IPS-NIHi11 (cell line): ENCODE results near the gene SLC17A2.

Experiments used
- DNase-seq: peaks from one replicate; pipeline ENCODE4 v3.0.0; 2012; ENCODE audit warnings: mixed read lengths, low spot score

The SLC17A2 gene, protein sequence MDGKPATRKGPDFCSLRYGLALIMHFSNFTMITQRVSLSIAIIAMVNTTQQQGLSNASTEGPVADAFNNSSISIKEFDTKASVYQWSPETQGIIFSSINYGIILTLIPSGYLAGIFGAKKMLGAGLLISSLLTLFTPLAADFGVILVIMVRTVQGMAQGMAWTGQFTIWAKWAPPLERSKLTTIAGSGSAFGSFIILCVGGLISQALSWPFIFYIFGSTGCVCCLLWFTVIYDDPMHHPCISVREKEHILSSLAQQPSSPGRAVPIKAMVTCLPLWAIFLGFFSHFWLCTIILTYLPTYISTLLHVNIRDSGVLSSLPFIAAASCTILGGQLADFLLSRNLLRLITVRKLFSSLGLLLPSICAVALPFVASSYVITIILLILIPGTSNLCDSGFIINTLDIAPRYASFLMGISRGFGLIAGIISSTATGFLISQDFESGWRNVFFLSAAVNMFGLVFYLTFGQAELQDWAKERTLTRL

DNA sequence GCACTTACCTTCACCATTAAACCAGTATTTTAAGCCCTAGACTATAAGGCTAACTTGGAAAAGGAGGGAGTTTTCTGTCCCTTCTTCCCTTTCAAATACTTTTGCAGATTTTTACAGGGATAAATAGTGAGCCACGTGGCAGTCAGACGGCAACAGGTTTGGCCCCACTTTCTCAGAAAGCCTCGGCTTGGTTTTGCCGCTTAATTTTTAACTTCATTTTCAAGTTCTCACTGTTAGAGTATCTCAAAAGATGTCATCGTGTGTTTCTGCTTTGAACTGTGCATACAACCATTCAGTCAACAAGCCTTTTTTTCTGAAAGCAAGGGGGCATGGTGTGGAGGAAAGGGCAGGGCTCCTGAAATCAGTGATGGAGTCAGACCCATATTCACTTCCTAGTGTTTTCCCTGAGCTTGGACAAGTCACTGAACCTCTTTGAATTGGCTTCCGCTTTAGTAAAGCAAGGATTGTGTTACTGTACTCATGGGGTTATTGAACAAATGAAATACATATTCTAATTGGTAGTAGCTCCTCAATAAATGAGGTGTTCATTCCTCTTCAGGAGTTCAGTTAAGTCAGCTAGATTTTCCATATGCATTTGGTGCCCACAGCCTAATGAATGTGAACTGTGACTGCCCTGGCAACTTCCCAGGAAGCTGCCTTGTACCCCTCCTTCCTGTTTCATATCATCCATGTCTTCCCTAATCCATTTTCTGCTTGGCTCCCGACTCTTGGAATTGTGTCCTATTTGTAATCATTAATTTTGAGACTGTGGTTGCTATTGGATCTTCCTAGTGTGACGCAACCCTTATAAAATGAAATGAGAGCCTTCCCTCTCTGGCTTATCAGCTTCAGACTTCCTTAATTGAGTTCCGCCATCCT, at the start of gene SLC17A2:
Gene SLC17A2, minus strand, starts transcription at position 160 of the 879 bp plus-strand sequence. CDS start 4,895 bp downstream, outside the sequence.
- no peak for DNase-seq

DNA sequence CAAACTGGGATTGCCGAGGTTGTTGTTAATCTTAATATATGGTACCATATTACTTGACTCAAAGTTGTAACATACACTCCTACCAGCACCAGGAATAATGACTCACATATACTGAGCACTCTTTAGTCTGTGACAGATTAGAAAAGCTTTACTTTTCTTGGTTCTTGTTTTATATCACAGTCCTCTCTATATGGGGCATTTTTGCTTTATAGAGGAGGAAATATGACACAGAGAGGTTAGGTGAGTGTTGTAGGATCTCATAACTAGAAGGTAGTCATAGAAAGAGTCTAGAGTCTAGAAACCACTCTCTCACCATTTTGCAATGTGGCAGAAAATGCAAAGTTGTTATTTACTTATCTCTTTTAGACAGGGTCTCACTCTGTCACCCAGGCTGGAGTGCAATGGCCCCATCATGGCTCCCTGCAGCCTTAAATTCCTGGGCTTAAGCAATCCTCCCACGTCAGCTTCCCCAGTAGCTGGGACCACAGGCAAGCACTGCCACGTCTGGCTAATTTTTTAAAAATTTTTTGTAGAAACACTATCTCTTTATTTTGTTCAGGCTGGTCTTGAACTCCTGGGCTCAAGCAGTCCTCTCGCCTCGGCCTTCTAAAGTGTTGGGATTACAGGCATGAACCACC, 45.6 kb upstream of the SLC17A2 start:
- no peak for DNase-seq

DNA sequence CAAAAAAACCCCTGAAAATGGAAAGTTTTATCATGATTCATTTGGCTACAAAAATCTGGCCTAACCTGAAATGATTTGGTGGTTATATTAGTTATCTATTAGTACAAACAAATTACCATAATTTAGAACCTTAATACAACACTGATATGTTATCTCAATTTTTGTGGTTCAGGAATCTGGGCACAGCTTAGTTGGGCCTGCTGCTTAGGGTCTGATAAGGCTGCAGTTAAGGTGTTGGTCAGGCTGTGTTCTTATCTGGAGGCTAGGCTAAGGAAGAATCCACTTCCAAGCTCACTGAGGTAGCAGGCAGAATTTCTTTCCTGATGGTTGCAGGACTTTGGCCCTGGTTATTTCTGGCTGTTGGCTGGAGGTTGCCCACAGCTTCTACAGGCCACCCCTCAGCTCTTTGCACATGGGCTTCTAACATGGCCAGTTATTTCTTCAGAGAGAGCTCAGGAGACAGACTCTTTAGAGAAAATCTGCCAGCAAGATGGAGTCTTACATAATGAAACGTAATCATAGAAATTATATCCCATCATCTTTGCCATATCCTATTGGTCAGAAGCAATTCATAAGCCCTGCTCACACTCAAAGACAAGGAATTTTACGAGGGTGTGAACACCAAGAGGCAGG, 43.5 kb upstream of the SLC17A2 start:
- DNase-seq: no peak

DNA sequence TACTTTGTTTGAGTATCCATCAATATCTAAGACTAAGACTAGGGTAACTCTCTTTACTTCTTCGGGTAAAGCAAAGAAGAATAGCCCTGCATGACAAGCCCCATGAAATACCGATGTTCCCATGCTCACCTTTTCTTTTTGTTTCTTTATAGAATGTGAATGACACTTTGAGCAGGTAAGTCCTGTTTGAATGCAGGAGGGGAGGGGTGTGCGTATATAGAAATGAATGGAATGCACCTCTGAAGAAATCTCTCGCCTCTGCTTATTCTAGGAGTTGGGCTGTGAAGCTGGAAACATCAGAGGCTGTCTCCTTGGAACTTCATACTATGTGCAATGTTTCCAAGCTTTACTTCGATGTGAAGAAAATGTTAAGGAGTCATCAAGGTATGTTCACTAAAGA, 42.4 kb upstream of the SLC17A2 start:
- DNase-seq: no peak

DNA sequence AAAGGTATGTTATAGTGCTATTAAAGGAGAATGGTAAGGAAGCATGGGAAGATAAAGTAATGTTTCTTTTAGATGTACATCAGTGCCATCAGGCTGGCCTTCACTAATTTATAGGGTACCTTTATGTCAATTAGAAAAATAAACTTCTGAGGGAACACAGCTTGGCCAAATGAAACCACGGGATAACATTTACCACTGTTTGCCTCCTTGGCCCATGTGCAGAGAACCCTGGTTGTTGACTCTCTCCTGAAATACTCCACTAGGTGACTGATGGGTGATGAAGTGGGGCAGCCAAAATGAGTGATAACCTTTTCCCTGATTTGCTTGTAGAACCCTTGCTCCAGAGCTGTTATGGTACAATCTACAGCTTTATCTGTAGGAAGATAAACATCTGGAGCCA, 41.6 kb upstream of the SLC17A2 start:
- no peak for DNase-seq

DNA sequence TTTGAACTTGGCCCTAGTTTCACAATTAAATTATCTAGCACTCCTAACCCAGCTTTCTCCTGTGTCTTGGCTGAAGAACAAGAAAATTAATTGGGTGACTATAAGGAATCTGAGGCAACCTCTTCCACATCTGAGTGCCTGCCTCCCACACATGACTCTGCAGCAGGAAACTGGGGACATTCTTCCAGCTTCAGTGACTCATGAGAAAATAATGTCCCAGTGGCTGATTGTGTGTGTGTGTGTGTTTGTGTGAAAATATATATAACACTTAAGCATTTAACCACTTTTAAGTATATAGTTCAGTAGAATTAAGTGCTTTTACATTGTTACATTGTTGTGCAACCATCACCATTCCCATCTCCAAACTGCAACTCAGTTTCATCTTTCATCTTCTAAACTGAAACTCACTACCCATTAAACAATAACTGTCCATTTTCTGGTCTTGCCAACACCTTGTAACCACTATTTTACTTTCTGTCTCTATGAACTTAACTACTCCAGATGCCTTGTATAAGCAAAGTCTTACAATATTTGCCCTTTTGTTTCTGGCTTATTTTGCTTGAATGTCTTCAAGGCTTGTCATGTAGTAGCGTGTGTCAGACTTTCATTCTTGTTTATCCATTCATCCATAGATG, 40.8 kb upstream of the SLC17A2 start:
- DNase-seq: peak; percentile 33

DNA sequence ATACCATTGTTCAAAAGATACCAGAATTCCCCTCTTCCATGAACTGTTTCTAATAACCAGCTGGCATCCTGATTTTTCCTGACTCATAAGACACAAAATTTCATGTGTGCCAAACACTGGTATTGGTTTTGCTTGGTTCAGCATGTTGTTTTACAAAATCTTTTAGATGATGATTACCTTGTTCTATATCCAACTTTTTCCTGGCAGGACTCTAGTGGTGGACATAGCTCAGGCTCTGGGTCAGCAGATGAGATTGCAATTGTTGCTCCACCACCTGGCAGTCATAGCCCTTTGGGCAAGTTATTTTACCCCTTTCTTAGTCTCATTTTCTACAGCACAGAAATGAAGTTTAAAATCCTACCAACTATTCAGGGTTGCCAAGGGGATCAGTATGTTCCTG, 38.3 kb upstream of the SLC17A2 start:
- no peak for DNase-seq

DNA sequence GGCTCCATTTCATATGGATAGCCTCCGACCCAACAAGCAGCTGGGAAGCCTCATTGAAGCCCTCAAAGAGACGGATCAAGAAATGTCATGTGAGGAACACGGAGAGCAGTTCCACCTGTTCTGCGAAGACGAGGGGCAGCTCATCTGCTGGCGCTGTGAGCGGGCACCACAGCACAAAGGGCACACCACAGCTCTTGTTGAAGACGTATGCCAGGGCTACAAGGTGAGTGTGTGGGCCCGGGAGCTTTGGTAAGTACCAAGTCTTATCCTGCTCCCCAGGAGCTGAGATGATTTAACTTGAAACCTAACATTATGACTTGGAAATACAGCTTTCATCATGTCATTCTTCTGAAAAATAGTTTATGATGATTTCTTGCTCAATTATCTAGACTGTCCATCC, 36.2 kb upstream of the SLC17A2 start:
- no peak for DNase-seq

DNA sequence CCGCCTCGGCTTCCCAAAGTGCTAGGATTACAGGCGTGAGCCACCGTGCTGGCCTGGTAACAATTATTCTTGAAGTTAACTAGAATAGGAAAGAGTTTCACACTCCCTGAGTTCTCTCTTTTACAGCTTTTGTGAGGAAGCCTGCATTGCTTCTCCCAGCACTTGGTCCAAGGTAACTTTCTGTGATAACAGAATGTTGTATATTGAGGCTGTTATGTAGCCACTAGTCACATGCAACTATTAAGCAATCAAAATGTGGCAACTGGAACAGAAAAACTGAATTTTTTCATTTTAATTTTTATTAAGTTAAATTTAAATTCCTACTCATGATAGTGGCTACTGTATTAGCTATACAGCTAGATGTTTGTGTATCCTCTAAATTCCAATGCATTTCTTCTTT, 34.6 kb upstream of the SLC17A2 start:
- no peak for DNase-seq

DNA sequence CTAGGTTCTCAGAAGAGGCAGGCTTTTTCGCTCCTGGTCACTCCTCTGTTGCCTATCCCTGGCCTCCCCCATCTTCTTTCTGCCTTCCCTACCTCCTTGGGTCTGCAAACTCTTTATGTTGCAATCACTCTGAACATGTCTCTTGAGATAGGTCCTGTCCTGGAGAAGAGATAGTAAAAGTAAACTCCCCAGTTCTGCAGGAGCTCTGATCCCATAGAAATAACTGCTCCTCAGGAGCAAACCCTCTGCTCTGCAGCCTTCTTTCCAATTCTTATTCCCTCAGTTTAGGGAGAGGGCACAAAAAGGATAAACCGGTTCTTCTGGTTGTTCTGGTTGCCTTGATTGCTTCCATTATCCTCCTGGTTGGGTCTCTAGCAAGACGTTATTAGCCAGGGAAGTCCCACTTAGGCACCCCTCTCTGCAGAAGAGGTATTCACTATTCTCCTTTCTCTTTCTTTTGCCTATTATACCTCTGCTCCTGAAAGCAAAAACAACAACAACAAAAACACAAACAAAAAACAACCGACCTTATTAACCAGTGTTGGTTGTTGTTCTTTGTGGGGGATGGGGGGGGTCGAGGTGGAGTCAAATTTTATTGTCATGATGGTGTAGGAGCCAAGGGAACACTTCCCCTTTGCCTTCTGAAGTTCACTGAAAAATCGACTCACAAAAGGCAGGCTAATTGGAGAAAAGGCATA, 33.1 kb upstream of the SLC17A2 start:
- DNase-seq: peak; percentile 69

DNA sequence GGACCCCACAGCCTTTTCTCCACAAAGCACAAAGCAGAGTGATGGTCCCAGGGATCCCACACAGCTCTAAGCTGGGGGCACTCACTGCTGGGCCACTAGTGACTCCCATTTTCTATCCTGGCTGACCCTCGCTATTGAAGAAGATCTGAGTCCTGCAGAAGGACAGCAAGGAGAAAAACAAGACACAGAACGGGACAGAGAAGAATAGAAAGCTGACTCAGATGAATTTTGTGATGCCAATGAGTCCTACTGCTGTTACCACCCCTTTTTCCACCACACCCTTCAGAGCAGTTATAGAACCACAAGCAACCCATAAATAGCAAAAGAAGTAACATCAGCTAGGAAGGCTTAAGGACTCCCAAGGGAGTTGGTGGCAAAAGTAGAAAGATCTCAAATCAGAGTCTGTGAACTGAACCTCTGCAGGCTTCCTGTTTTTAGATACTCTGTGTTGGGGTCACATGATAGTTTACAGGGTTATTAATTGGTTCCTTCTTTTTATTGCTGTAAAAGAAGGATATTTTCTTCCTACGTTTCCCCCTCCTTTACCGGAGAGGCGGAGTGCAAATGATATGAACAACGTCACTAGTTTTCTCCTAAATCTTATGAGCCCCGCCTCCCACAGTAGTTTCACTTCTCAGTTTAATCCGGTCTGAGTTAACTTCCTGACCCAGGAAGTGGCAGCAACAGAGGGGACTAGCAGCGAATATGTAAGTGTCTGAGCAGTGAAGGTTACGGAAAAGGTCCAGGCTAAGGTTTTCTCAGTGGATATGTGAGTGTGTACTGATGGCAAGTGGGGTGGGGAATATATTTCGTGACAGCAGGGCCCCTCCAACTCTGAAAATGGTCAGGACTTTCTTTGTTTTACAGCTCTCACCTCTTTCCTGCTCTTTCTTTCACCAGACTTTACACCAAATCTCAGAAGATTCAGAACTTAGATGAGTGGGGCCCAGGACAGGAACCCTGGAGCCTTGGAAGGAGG, 31.9 kb upstream of the SLC17A2 start, which contains the start of gene TRIM38:
Gene TRIM38, plus strand, starts transcription at position 654 of the 979 bp plus-strand sequence. CDS start 3,721 bp downstream, outside the sequence.
- DNase-seq: peak; percentile 30

DNA sequence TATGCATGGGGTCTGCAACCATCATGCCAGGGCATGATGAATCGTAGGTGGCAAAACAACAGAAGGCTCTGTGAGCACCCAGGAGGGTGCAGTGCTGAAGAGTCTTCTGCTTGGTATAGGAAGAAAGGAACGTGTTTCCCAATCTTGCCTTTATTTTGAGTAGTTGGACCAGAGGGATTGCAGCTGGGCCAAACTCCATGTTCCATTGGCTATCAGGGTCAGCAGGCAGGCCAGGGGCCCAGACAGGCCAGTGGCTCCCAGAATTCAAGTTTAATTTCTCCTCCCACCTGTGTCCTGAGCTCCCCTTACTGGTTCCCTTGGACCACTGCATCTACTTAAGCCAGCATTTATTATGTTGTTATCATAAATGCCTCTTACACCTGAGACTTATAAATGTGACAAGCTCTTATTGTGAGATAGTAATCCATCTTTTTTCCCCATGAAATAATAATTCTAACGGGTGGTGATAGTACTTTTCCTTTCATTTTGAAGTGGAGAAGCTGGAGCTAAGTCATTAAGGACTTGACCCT, 31.2 kb upstream of the SLC17A2 start:
- DNase-seq: no peak

DNA sequence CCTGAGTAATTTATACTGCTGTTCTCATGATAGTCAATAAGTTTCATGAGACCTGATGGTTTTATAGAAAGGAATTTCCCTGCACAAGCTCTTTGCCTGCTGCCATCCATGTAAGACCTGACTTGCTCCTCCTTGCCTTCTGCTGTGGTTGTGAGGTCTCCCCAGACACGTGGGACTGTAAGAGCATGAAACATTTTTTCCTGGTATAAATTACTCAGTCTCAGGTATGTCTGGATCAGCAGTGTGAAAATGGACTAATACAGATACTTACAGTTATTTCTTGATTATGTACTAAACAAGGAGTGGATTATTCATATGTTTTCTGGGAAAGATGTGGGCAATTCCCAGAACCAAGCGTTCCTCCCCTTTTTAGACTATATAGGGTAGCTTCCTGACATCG, 30.2 kb upstream of the SLC17A2 start:
- DNase-seq: no peak

DNA sequence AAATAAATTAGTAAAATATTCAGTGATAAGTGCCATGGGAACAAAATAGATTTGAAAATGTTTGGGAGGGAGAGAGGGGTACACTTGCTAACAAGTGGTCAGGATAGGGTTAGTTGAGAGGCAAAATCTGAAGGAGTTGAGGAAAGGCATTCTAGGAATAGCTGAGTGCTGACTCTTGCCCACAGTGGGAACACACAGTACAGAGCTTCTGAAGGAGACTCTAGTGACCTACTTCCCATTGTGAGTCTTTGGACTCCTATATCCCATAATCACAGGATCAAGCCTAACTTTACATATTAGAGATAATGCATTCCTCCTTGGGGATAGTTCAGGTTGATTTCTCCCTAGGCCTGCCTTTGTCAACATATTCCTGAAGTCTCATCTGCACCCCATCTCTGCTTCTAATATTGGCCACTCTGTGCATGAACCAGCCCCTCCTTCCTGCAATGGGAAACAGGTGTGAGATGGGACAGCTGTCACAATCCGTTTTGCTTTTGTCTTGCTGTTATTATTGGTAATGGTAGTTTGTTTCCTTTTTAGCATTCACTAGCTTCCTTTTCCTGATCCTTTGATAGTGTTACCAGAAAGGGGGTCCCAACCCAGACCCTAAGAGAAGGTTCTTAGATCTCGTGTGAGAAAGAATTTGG, 29.5 kb upstream of the SLC17A2 start:
- no peak for DNase-seq

DNA sequence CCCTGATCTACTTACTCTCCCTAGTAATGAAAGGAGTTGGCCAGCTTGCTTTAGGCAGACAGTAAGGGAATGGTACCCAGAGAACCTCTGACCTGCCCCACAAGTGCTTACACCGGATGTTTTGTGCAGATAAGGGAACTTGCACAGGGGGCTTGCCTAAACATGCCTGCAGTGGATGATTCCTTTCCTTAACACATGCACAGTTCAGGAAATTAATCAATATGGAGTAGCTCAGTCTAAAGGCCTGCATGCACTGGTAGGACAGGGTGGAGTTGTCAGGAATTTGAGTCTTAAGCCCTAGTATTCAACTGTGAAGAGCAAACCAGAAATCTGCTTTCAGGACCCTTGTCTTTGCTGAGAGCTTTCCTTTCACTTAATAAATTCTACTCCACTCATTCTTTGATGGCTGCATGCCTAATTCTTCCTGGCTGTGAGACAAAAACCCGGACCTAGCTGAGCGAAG, 28.2 kb upstream of the SLC17A2 start:
- DNase-seq: no peak

DNA sequence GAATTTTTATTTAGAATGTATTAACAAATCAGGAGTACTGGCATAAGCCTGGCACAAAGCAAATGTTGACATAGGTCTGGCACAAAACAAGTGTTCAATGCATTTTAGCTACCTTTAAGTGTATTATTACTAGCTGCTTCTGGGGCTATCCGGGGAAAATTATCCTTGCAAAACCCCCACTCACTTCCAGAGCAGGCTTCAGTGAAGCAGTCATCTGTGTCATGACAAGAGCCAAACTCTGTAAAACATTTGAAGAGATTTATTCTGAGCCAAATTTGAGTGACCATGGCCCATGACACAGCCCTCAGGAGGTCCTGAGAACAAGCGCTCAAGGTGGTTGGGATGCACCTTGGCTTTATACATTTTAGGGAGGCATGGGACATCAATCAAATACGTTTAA, 25.7 kb upstream of the SLC17A2 start:
- DNase-seq: no peak

DNA sequence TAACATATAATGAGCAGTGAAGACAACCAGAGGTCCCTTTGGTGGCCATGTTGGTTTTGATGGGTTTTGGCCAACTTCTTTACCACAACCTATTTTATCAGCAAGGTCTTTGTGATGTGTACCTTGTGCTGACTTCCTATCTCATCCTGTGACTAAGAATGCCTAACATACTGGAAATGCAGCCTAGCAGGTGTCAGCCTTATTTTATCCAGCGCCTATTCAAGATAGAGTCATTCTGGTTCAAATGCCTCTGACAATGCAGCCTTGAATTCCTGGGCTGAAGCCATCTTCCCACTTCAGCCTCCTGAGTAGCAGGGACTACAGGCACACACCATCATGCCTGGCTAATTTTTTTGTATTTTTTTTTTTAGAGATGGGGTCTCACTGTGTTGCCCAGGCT, 24.3 kb upstream of the SLC17A2 start:
- no peak for DNase-seq

DNA sequence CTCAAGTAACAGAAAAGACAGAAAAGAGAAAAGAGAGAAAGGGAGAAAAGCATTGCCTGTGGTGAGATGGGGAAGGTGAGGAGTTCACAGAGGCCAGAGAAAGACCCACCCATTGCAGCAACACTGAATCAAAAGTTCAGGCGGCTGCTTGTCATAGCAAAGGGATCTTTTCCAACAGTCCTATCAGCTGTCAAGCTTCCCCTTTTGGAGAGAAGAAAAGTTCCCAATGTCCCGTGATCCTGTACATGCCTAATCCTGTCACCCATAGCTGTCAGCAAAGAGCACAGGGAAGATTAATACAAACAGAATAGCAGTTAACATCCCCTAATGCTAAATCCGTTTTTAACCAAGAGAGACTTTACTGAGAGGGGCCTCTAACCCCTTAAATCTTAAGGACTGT, 23.2 kb upstream of the SLC17A2 start:
- DNase-seq: no peak

DNA sequence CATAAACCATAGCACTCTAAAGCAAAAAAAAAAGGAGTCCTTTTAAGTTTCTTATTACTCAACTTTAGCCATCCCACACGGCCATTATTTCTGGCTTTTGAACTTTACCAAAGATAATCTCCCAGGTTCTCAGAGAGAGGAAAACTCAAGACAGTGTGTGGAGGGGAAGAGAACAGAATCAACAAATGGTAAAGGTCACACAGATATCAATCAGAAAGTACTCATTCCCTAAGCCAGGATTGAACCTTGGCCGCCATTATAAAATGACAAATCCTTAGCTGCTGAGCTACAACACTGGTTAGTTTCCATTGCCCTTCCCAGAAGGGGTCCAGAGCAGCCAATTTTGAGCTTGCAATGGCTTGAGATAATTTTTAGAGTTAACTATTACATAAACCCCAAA, 22.0 kb upstream of the SLC17A2 start:
- DNase-seq: no peak
